Kidney (tissue), 14 donors: ENCODE data around the gene PASD1. TPM values are rescaled to one million over a fixed set of nuclear protein-coding genes. Genes with fewer than 3 reads are reported as not detected.

Experiments used
- DNase-seq, 5 donors: peaks; one replicate each; pipeline ENCODE4 v3.0.0-alpha.2; 2013 to 2020
- FAIRE-seq: peaks from 2 replicates; lab custom pipeline; 2012; peaks lifted over from hg19 to GRCh38; lab: Jason Lieb, UNC
- H3K27ac ChIP-seq, 2 donors: one replicate each; pipeline ENCODE4 v1.7.0; 2013; ENCODE audit warnings: low read depth in 2 of 2, low read length in 2 of 2, inconsistent platforms in 1 of 2
- H3K27me3 ChIP-seq: one replicate; pipeline ENCODE4 v1.7.1; 2013; ENCODE audit warnings: low read length, inconsistent platforms; ENCODE audit not compliant: control insufficient read depth, insufficient read depth
- H3K36me3 ChIP-seq, 3 donors: one replicate each; pipeline versions ENCODE4 v1.7.0 to v1.7.1; 2013; ENCODE audit warnings: low read length in 3 of 3, control low read depth in 1 of 3, inconsistent platforms in 1 of 3; ENCODE audit not compliant: insufficient read depth in 3 of 3, control insufficient read depth in 2 of 3
- H3K4me1 ChIP-seq, 3 donors: one replicate each; pipeline versions ENCODE4 v1.7.0 to v1.7.1; 2013; ENCODE audit warnings: low read length in 3 of 3, inconsistent platforms in 1 of 3, low read depth in 1 of 3; ENCODE audit not compliant: control insufficient read depth in 2 of 3, insufficient read depth in 2 of 3
- H3K4me3 ChIP-seq, 3 donors: one replicate each; pipeline versions ENCODE4 v1.7.0 to v1.8.1; 2013; ENCODE audit warnings: low read length in 3 of 3, control low read depth in 1 of 3, inconsistent platforms in 1 of 3
- H3K9ac ChIP-seq, 3 donors: one replicate each; pipeline versions ENCODE4 v1.7.0 to v1.7.1; 2013; ENCODE audit warnings: low read length in 3 of 3, control low read depth in 1 of 3, inconsistent platforms in 1 of 3
- H3K9me3 ChIP-seq, 3 donors: one replicate each; pipeline versions ENCODE4 v1.7.0 to v1.7.1; 2013; ENCODE audit warnings: low read length in 3 of 3, control low read depth in 1 of 3, inconsistent platforms in 1 of 3; ENCODE audit not compliant: control insufficient read depth in 2 of 3, insufficient read depth in 1 of 3
- CTCF ChIP-seq: IDR thresholded peaks from 3 replicates; pipeline ENCODE4 v1.5.1; 2012; ENCODE audit warnings: mild to moderate bottlenecking, moderate library complexity, borderline replicate concordance; ENCODE audit not compliant: insufficient read depth; ENCODE audit errors: extremely low read depth
- intact Hi-C: fragments of 100-400 bp; cut with DNase I; formaldehyde crosslinking; loops from one replicate; pipeline ENCODE4 v1.11.1; 2022
- polyA plus RNA-seq: library from polyadenylated mRNA; stranded (reverse); fragments of 350-450 nt; fragmentation: Illumina TruSeq; extraction: RNeasy Lipid Tissue Mini Kit (QIAGEN cat#74804); gene quantifications from one replicate; pipeline ENCODE4 v1.2.3, GENCODE V29; 2014; ENCODE audit warnings: low read depth, low replicate concordance; ENCODE audit not compliant: insufficient read depth
- total RNA-seq: library from RNA; stranded (reverse); fragmentation: NEBNext Ultra II Directional; extraction: Animal tissue kit (Norgen Biotek cat#: 25700); gene quantifications from one replicate; pipeline ENCODE4 v1.2.1, GENCODE V29; 2021
- donor health status: control.
- donor health status: control.
- donor health status: control.
- donor health status: control.
- donor health status: control.
- donor health status: DM: yes; HTN: yes; CAD: no.
- donor health status: Normal renal cell carcinoma (clear cell type).

The PASD1 gene
- total and polyA plus RNA-seq, 2 donors from 2014 or later, result not detected

- Histone ChIP-seq H3K27ac (no peak overlapping the region), H3K9ac (no peak overlapping the region), H3K4me1 (no peaks in the 10 kb centered on the region), H3K27me3 (no peaks in the 10 kb centered on the region), H3K9me3 (no peaks in the 10 kb centered on the region), H3K36me3 (no peaks in the 10 kb centered on the region), H3K4me3 (no peak overlapping the region)
- TF ChIP-seq CTCF, result no peak
- intact Hi-C loops, result no loop called here
- no peak for FAIRE-seq
- DNase-seq, result no peak
These were observed 135.0 kb downstream of the PASD1 start for GRCh38 chrX:151698485-151698884.

GRCh38 chrX:151699746-151700145 lies 136.3 kb downstream of the PASD1 start:
- Histone ChIP-seq H3K9me3 (no peaks in the 10 kb centered on the region), H3K4me1 (no peaks in the 10 kb centered on the region), H3K27me3 (no peaks in the 10 kb centered on the region), H3K27ac (no peak overlapping the region), H3K4me3 (no peak overlapping the region), H3K9ac (no peak overlapping the region), H3K36me3 (no peaks in the 10 kb centered on the region)
- TF ChIP-seq CTCF, result no peak
- DNase-seq, result no peak
- intact Hi-C loops, result no loop called here
- FAIRE-seq, result no peak

- no peaks in the 10 kb centered on the region for H3K4me1 ChIP-seq
- intact Hi-C loops, result no loop called here
- H3K27me3 ChIP-seq, result no peaks in the 10 kb centered on the region
- no peak overlapping the region for H3K4me3 ChIP-seq
- H3K9me3 ChIP-seq, result no peaks in the 10 kb centered on the region
- no peak for TF ChIP-seq CTCF
- H3K36me3 ChIP-seq, result no peaks in the 10 kb centered on the region
- FAIRE-seq (no peak), DNase-seq (no peak)
- no peak overlapping the region for H3K9ac ChIP-seq
- H3K27ac ChIP-seq, result no peak overlapping the region
These were observed 137.1 kb downstream of the PASD1 start for GRCh38 chrX:151700581-151700980.

- no peak for TF ChIP-seq CTCF
- H3K36me3 ChIP-seq, result no peaks in the 10 kb centered on the region
- DNase-seq (no peak), FAIRE-seq (no peak)
- no peak overlapping the region for H3K4me3 ChIP-seq
- no peaks in the 10 kb centered on the region for H3K4me1 ChIP-seq
- no peaks in the 10 kb centered on the region for H3K27me3 ChIP-seq
- no peaks in the 10 kb centered on the region for H3K9me3 ChIP-seq
- H3K27ac ChIP-seq, result no peak overlapping the region
- no peak overlapping the region for H3K9ac ChIP-seq
- intact Hi-C loops, result no loop called here
These were observed 137.6 kb downstream of the PASD1 start for GRCh38 chrX:151701071-151701470.
